DMS53 treated with DMSO at 0.1 percent for 48 hours (cell line): ENCODE measurements around the gene ADGRL1.
"Not testable (repeated sequence)": the region's sequence is repeated elsewhere in the genome, so short reads cannot be mapped to it uniquely, and the experiment has no call there.

ENCODE experiments used
- DNase-seq: peaks from one replicate; lab custom pipeline; 2025; ENCODE audit not compliant: unreplicated experiment; lab: John Stamatoyannopoulos, UW

Gene ADGRL1

GRCh38 chr19:14205452-14206287, at the start of gene ADGRL1:
Gene ADGRL1, minus strand, starts transcription at chr19:14206169. Its CDS starts 22,567 bp downstream, at chr19:14183602.
- not testable (repeated sequence) for DNase-seq

DNA sequence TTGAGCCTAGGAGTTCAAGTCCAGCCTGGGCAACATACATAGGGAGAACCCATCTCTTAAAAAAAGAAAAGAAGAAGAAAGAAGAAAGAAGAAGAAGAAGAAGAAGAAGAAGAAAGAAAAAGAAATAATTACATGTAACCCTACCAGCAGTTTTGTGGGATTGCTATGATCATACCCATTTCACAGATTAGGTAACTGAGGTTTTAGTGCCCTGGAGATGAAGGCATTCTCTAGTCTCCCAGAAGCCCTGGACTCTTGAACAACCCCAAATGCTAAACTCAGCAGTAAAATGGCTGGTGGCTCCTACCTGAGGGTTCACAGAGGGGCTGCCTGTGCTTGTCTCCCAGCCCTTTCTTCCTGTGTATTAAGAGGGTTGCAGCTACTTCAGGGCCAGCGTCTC, 49.3 kb upstream of the ADGRL1 start:
- DNase-seq, result not testable (repeated sequence)

- DNase-seq, result not testable (repeated sequence)
Observed at GRCh38 chr19:14253822-14254599, 48.0 kb upstream of the ADGRL1 start.

DNA sequence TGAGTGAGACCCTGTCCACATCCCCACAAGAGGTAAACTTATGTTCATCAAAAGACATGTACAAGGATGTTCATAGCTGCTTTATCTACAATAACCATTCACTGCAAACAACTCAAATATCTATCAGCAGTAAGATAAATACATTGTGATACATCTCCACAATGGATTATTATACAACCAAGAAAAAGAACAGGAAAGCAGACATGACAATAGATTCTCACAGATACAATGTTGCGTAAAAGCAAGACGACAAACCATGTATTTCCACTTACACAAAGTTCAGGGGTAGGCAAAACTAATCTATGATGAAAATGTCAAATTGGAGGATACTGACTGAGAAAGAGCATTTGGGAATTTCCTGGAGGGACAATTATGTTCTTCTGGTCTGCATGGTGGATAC, 46.2 kb upstream of the ADGRL1 start:
- DNase-seq, result not testable (repeated sequence)

GRCh38 chr19:14250870-14251269, 44.9 kb upstream of the ADGRL1 start:
- no peak for DNase-seq

GRCh38 chr19:14250315-14250714, 44.3 kb upstream of the ADGRL1 start:
- DNase-seq, result not testable (repeated sequence)

DNA sequence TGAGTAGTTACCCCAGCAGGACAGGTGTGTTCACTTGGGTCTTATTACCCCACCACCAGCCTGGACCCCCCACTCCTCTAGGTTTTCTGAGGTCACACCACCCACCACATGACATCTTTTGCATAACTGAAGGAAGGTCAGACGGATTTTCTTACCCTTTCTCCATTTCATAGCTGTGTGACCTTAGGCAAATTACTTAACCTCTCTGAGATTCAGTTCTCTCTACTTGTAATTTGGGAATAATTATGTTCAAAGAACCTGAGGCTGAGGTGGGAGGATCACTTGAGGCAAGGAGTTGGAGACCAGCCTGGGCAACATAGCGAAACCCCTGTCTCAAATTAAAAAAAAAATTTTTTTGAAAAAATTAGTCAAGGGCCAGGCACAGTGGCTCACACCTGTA, 43.9 kb upstream of the ADGRL1 start:
- DNase-seq, result not testable (repeated sequence)

DNA sequence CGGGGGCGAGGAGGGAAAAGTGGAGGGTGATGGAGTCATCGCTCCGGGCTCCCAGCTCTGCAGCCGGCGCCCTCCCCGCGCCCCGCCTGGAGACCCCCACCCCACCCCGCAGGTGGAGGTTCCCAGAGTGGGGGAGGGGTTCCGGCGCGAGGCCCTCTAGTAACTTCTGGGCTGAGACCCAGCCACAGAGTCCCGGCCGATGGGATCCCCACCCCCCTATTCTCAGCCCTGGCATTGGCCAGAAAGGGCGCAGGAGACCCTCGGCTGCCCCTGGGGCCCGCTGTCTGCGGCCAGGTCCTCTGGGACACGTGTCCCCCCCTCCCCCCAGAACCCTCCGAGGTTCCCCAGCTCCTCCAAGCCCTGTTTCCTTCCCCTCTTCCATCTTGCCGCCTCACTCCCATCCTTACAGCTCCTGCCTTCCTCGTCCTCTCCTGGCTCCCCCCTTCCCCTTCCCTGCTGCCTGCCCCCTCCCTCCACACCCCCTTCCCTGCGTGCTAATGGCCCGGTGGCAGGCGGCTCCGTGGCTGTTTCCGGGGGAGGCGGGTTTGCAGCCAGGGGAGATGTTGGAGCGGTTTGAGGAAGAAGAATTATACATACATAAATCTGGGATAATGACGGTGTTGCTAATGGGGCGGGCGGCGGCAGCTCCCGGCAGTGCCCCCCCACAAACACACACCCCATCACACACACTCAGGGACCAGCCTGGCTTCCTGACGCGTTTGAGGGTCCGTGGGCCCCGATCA, 43.2 kb upstream of the ADGRL1 start:
- not testable (repeated sequence) for DNase-seq

DNA sequence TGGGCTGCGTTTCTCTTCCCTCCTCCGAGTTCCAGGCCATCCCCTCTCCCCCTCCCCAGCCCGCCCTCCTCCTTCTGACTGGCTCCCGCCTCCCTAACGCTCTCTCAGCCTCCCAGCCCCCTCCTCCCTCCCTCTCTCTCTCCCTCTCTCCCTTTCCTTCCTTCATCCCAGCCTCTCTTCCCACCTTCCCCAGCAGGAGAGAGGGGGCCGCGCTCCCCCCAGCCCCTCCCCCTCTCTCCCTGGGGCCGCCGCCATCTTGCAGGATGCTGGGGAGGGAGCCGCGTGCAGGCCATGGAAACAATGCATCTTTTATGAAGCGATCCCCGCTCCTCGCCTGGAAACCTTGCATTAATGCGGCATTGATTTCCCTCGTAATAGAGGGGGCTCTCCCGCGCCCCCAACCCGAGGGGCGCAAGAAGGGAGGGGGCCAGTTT, 42.6 kb upstream of the ADGRL1 start:
- no peak for DNase-seq

DNA sequence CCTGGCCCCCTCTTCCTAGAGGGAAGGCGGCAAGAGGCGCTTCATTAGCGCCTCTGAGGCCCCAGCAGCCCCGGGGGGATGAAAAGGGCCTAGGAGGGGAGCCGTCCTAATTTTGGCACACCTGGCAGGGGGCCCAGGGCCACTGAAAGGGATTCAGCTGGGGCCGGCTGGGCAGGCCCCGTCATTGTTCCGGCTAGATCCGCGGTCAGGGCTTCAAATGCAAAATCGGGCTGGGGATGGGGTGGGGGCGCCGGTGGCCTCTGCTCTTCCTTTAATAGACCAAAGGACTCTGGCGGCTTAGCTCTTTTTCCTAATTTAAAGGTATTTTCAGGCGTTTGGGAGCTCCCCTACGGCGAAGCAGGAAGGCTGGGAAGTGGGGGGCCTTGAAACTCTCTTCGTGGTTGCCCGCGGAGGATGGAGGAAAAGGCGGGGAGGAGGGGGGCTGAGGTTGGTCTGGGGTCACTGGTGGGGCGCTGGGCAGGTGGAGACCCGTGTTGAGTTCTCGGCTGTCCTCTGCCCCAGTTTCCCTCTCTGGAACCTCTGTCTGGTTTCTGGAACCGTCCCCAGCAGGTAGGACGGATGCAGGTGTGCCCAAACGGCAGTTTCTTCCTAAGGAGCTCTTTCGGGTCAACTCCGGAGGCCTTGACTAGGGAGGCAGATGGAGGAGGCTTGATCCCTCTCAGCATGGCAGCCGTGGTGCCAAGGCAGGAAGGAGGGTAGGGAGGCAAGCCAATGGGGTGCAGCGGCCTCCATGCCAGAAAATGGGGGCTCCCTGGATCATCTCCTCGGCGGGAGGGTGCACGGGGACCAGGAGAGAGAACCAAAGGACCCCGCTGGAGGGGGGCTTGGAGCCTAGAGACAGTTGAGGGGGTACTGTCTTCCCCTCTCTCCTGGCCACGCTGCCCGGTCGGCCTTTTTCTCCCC, 41.8 kb upstream of the ADGRL1 start:
- not testable (repeated sequence) for DNase-seq

- DNase-seq, result not testable (repeated sequence)
Observed at GRCh38 chr19:14247205-14247547, 41.2 kb upstream of the ADGRL1 start.

GRCh38 chr19:14244393-14244792, 38.4 kb upstream of the ADGRL1 start:
- DNase-seq, result not testable (repeated sequence)

- not testable (repeated sequence) for DNase-seq
Observed at GRCh38 chr19:14243718-14244117, 37.7 kb upstream of the ADGRL1 start.

DNA sequence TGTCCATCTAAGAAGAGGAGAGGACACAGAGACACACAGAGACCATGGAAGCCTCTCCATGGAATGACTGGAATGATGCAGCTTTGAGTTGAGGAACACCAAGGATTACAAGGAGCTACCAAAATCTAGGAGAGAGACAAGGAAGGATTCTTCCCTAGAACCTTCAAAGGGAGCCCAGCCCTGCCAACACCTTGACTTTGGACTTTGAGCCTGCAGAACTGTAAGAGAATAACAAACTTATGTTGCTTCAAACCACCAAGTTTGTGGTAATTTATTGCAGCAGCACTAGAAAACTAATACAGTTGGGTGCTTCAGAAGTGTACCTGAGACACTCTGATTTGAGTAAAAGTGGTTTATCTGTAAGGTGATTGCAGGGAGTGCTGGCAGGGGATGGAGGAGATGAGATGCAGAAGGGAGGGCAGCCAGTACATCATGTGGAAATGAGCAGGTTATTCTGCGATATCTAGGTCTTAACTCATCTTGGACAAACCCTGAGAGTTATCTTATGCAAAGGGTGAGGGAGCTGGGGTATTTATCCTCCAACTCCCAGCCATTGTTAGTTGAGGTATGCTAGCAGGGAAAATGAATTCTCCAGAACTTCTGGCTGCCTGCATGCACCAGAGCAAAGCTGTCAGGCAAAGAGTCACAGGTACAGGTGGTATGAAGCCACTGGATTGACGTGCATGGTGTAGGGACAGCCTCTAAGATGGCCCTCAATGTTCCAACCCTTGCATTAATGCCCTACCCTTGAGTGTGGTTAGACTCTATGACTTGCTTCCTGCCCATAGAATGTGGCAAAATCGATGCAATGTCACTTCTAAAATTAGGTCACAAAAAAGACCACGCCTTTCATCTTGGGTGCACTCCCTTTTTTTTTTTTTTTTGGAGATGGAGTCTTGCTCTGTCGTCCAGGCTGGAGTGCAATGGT, 31.3 kb upstream of the ADGRL1 start:
- DNase-seq, result no peak

GRCh38 chr19:14232945-14233344, 27.0 kb upstream of the ADGRL1 start:
- not testable (repeated sequence) for DNase-seq

DNA sequence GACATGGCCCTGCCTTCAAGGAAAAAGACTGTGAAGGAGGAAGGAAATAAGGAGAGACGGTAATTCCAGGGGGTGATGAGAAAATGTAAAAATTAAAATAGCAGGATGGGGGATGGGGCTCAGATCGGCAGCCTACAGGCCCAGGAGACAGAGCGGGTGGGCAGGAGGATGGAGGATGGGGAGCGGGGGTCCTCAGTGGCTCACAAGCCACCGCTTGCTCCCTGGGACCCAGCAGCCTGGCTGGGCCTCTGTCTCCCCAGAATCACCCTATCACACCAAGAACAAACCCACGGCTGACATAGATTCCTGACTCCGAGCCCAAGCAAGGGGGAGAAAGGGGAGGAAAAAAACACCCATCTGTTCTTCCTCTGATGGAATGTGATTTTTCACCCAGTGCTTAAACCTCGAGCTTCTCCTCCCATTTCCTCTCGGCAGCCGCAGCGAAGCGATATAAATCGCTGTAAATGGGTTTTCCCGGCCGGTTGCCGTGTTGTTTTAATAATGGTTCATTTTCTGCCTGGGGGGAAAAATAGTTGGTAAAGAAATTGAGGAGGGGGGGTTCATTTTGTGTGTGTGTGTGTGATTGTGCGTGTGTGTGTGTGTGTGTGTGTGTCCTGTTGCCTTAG, 22.6 kb upstream of the ADGRL1 start:
- DNase-seq, result not testable (repeated sequence)

DNA sequence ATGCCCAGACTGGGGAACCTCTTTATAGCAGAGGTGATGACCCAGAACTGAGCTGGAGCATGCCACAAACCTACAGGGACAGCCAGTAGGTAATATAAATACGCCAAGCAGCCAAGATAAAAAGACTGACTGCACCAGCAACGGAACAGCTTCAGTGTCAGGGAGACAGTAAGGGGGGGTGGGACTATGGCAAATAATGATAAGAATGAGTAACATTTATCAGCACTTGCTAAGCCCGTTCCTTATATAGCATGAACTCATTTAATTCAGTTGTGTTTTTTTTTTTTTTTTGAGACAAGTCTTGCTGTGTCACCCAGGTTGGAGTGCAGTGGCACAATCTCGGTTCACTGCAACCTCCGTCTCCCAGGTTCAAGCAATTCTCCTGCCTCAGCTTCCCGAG, 20.5 kb upstream of the ADGRL1 start:
- not testable (repeated sequence) for DNase-seq

DNA sequence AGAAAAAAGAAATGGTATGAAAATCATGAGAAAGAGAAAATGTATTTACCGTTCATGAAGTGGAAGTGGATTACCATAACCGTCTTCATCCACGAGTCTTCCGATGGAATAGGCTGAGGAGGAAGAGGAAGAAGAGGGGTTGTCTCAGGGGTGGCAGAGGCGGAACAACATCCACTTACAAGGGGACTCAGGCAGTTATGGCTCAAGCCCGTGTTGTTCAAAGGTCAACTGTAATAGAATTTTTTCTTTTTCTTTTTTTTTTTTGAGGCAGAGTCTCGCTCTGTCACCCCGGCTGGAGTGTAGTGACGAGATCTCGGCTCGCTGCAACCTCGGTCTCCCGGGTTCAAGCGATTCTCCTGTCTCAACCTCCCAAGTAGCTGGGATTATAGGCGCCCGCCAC, 16.9 kb upstream of the ADGRL1 start:
- DNase-seq, result no peak

- not testable (repeated sequence) for DNase-seq
Observed at GRCh38 chr19:14221345-14221744, 15.4 kb upstream of the ADGRL1 start.
